GM19239 (cell line): ENCODE results near the gene OR2T6.
A peak's percentile ranks its signal among the peaks of the same experiment; 100 is the strongest.
"Not testable (repeated sequence)": the region's sequence is repeated elsewhere in the genome, so short reads cannot be mapped to it uniquely, and the experiment has no call there.

Source experiments
- DNase-seq: peaks from one replicate; pipeline ENCODE4 v3.0.0; 2011; ENCODE audit warnings: low spot score; ENCODE audit not compliant: insufficient read length
- FAIRE-seq: peaks from 2 replicates; lab custom pipeline; 2011; peaks lifted over from hg19 to GRCh38; lab: Jason Lieb, UNC

The OR2T6 gene

GRCh38 chr1:248431683-248432082 lies 56.1 kb downstream of the OR2T6 start:
- not testable (repeated sequence) for DNase-seq, FAIRE-seq

DNA sequence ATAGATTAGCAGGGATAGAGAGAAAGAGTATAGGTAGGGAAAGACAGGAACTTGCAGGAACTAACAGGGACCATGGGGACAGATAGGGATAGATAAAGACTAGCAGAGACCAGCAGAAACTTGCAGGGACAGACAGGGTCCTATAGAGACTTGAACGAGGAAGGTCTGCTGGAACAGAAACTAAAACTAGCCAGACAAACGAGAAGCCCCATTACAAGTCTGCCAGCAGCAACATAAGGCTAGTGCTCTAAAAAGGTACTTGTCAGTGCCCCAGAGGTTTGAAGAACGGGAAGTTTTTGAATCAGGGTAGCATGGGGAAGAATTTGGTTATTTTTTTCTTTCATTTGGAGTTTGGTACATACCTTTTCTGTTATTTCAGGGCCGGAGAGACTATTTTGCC lies 56.7 kb downstream of the OR2T6 start:
- FAIRE-seq, DNase-seq: not testable (repeated sequence)

DNA sequence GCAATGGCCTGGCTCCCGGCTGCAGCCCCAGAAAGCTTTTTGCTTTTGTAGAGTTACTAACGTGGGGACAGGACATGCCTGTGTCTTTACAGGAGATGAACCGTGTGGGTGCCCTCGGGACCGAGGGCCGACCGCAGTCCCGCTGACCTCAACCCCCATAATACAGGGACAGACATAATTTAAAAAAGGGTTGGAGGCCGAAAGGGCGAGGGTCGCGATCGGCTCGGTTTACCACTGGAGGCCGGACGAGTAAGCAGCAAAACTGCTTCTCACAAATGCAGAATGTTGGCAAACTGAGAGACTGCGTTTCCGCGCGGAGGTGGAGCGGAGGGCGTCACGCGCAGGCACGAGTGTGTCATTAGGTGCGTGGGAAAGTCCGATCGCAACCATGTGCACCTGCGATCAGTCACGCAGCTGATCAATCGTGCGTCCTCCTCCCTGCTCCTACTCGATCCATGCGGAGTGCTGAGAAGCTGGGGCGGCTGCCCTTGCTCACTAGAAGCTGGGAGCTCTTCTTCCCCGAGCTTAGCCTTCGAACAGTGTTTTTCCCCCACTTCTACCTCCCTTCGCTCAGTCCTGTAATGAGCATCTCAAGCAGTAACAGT lies 58.4 kb downstream of the OR2T6 start:
- not testable (repeated sequence) for FAIRE-seq, DNase-seq

DNA sequence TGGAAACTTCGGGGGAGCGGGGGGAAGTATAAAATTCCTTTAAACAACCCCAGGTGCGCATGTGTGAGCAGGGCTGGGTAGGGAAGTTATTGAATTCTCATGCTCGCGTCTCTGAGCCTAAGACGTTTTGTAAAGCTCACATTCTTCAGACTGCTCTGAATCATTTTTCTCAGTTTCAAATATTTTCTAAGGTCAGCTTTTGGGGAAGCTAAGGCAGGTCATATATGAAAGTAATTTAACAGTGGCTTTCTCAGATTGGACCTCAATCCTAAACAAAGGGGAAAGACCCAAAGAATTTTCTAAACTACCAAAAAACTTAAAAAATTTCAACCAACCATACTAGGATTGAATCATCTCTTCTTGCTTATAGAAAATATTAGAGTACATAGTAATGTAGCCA lies 59.4 kb downstream of the OR2T6 start:
- peak; percentile 61 for FAIRE-seq
- DNase-seq = not testable (repeated sequence)

GRCh38 chr1:248436303-248436702 lies 60.8 kb downstream of the OR2T6 start:
- DNase-seq = not testable (repeated sequence)
- peak; percentile 78 for FAIRE-seq

DNA sequence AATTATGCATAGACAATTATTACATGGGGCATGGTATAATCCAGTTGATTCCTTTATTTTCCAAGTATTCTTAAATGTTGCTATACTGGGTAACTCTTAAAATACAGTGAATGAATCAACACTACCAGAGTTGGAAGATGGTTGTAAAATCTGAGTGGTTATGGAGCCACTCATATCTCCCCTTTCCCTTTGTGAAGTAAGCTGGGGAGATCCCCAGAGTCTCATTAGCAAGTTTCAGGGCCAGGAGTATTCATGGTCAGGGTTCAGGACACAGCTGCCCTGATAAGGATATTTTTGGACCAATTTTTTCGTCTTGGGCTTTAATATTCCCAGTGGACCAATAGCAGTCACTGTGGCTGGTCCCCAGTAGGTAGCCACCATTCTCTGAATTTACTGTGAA lies 63.1 kb downstream of the OR2T6 start:
- DNase-seq, FAIRE-seq: not testable (repeated sequence)

- not testable (repeated sequence) for DNase-seq, FAIRE-seq
These were observed 63.7 kb downstream of the OR2T6 start for GRCh38 chr1:248439283-248439682.
